HepG2 (cell line): ENCODE measurements around the gene LRRC42.

ENCODE experiments used
- HOXA3 ChIP-seq: sonication (generic); formaldehyde crosslinking; IDR thresholded peaks from 2 replicates; pipeline ENCODE4 v1.5.0; 2020; ENCODE audit warnings: missing genetic modification reagents
- NR2F6 ChIP-seq, 2 experiments: IDR thresholded peaks; 2 replicates each; pipeline ENCODE4 v1.6.1; 2016; ENCODE audit warnings: antibody characterized with exemption in 1 of 2, mild to moderate bottlenecking in 1 of 2
- RFX5 ChIP-seq: IDR thresholded peaks from 2 replicates; pipeline ENCODE4 v1.6.1; 2011; ENCODE audit warnings: low read depth, low read length, improper control_type of control experiment
- ZNF124 ChIP-seq: sonication (generic); formaldehyde crosslinking; IDR thresholded peaks from 2 replicates; pipeline ENCODE4 v1.4.0; 2020; ENCODE audit warnings: missing genetic modification reagents
- ZNF768 ChIP-seq: sonication (generic); formaldehyde crosslinking; IDR thresholded peaks from 2 replicates; pipeline ENCODE4 v1.4.0; 2020; ENCODE audit warnings: missing genetic modification reagents
- TF ChIP-seq, protein P1 (sequence below), 2 experiments: sonication (generic) in 1 of 2; formaldehyde crosslinking in 1 of 2; IDR thresholded peaks; 2 replicates each; pipeline versions ENCODE4 v1.6.1 to v1.9.0; 2014 to 2022; ENCODE audit warnings: antibody characterized with exemption in 1 of 2, borderline replicate concordance in 1 of 2, inconsistent platforms in 1 of 2, low read depth in 1 of 2, missing genetic modification reagents in 1 of 2
- TF ChIP-seq, protein P2 (sequence below): sonication (generic); formaldehyde crosslinking; IDR thresholded peaks from 2 replicates; pipeline ENCODE4 v1.5.0; 2020; ENCODE audit warnings: mild to moderate bottlenecking, missing genetic modification reagents, moderate library complexity

DNA sequence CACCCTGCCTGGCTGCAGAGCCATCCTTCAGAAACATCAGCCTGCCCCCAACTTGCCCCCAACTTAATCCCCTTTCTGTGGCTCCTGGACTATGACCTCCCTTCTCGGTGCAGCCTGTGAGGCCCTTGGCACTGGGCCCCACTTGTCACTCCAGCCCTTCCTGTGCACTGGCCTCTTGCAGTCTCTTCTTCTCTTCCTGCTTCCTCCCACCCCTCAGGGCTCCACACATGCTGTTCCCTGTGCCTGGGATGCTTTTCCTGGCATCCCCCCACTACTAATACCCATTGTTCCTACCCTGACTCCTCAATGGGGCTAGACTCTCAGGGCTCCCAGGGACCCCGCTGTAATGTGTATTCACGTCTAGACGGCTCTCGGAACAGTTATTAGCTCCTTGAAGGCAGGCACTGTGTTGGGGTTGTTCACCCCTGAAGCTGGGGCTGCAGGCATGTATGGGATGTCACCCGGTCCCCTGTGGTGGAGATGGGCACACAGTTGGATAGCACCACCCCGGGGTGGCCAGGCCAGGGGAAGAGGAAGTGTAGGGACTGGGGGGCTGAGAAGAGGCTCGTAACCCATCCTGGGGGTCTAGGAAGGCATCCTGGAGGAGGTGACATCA lies 67.4 kb downstream of the LRRC42 start:
- no peak for TF ChIP-seq RFX5
- TF ChIP-seq, protein P1, sequence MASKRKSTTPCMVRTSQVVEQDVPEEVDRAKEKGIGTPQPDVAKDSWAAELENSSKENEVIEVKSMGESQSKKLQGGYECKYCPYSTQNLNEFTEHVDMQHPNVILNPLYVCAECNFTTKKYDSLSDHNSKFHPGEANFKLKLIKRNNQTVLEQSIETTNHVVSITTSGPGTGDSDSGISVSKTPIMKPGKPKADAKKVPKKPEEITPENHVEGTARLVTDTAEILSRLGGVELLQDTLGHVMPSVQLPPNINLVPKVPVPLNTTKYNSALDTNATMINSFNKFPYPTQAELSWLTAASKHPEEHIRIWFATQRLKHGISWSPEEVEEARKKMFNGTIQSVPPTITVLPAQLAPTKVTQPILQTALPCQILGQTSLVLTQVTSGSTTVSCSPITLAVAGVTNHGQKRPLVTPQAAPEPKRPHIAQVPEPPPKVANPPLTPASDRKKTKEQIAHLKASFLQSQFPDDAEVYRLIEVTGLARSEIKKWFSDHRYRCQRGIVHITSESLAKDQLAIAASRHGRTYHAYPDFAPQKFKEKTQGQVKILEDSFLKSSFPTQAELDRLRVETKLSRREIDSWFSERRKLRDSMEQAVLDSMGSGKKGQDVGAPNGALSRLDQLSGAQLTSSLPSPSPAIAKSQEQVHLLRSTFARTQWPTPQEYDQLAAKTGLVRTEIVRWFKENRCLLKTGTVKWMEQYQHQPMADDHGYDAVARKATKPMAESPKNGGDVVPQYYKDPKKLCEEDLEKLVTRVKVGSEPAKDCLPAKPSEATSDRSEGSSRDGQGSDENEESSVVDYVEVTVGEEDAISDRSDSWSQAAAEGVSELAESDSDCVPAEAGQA (IDR thresholded peaks at IDR 0.05; ENCODE audit: low read depth), result no peak
- TF ChIP-seq, protein P1 (CRISPR knock-in tag; IDR thresholded peaks at IDR 0.05; ENCODE audit: borderline replicate concordance), result no peak
- no peak for TF ChIP-seq ZNF124
- TF ChIP-seq ZNF768 (CRISPR knock-in tag), result no peak
- no peak for TF ChIP-seq NR2F6 (IDR thresholded peaks at IDR 0.05)
- no peak for TF ChIP-seq NR2F6 (CRISPR knock-in tag; IDR thresholded peaks at IDR 0.05)
- TF ChIP-seq, protein P2, sequence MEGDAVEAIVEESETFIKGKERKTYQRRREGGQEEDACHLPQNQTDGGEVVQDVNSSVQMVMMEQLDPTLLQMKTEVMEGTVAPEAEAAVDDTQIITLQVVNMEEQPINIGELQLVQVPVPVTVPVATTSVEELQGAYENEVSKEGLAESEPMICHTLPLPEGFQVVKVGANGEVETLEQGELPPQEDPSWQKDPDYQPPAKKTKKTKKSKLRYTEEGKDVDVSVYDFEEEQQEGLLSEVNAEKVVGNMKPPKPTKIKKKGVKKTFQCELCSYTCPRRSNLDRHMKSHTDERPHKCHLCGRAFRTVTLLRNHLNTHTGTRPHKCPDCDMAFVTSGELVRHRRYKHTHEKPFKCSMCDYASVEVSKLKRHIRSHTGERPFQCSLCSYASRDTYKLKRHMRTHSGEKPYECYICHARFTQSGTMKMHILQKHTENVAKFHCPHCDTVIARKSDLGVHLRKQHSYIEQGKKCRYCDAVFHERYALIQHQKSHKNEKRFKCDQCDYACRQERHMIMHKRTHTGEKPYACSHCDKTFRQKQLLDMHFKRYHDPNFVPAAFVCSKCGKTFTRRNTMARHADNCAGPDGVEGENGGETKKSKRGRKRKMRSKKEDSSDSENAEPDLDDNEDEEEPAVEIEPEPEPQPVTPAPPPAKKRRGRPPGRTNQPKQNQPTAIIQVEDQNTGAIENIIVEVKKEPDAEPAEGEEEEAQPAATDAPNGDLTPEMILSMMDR (CRISPR knock-in tag), result no peak
- TF ChIP-seq HOXA3 (CRISPR knock-in tag), result no peak
